ENCODE data around the gene PADI2. TPM values are rescaled to one million over a fixed set of nuclear protein-coding genes. Genes with fewer than 3 reads are reported as not detected.

The PADI2 gene
- total RNA-seq, 1 experiment from 2014 or later, result 1.3 TPM

- Mint-ChIP-seq H3K9me3 (ENCODE audit: low read depth, unreplicated experiment) (no peaks in the 10 kb centered on the region), H3K27me3 (ENCODE audit: unreplicated experiment) (peaks cover 24% of the 10 kb centered on the region), H3K4me3 (ENCODE audit: low read depth, unreplicated experiment) (no peak overlapping the region), H3K27ac (ENCODE audit: unreplicated experiment) (no peak overlapping the region), H3K4me1 (ENCODE audit: low read depth, unreplicated experiment) (no peaks in the 10 kb centered on the region), H3K36me3 (ENCODE audit: insufficient read depth, unreplicated experiment) (no peaks in the 10 kb centered on the region)
- DNase-seq, result no peak
- intact Hi-C loops (cut with micrococcal nuclease; ENCODE audit: unreplicated experiment), result no loop called here
- no peak for TF ChIP-seq CTCF (IDR thresholded peaks at IDR 0.05; ENCODE audit: unreplicated experiment)
- CTCF ChIA-PET, result no interaction called here
- no TSS peak for BruUV-seq (replicated peaks)
These were observed 6.6 kb downstream of the PADI2 start for GRCh38 chr1:17112496-17113236.

GRCh38 chr1:17112076-17112475 is 7.2 kb downstream of the PADI2 start:
- intact Hi-C loops (cut with micrococcal nuclease; ENCODE audit: unreplicated experiment), result no loop called here
- H3K36me3 Mint-ChIP-seq (ENCODE audit: insufficient read depth, unreplicated experiment), result no peaks in the 10 kb centered on the region
- H3K9me3 Mint-ChIP-seq (ENCODE audit: low read depth, unreplicated experiment), result no peaks in the 10 kb centered on the region
- H3K4me1 Mint-ChIP-seq (ENCODE audit: low read depth, unreplicated experiment), result no peaks in the 10 kb centered on the region
- TF ChIP-seq CTCF (IDR thresholded peaks at IDR 0.05; ENCODE audit: unreplicated experiment), result no peak
- CTCF ChIA-PET, result no interaction called here
- DNase-seq, result no peak
- H3K27me3 Mint-ChIP-seq (ENCODE audit: unreplicated experiment), result peaks cover 22% of the 10 kb centered on the region
- H3K4me3 Mint-ChIP-seq (ENCODE audit: low read depth, unreplicated experiment), result no peak overlapping the region
- no TSS peak for BruUV-seq (replicated peaks)
- H3K27ac Mint-ChIP-seq (ENCODE audit: unreplicated experiment), result no peak overlapping the region

GRCh38 chr1:17110555-17110926 is 8.7 kb downstream of the PADI2 start:
- Mint-ChIP-seq H3K27ac (ENCODE audit: unreplicated experiment) (no peak overlapping the region), H3K4me1 (ENCODE audit: low read depth, unreplicated experiment) (no peaks in the 10 kb centered on the region), H3K27me3 (ENCODE audit: unreplicated experiment) (peaks cover 24% of the 10 kb centered on the region), H3K36me3 (ENCODE audit: insufficient read depth, unreplicated experiment) (no peaks in the 10 kb centered on the region), H3K9me3 (ENCODE audit: low read depth, unreplicated experiment) (no peaks in the 10 kb centered on the region), H3K4me3 (ENCODE audit: low read depth, unreplicated experiment) (no peak overlapping the region)
- CTCF ChIA-PET, result no interaction called here
- intact Hi-C loops (cut with micrococcal nuclease; ENCODE audit: unreplicated experiment), result no loop called here
- no peak for TF ChIP-seq CTCF (IDR thresholded peaks at IDR 0.05; ENCODE audit: unreplicated experiment)
- BruUV-seq (replicated peaks), result no TSS peak
- no peak for DNase-seq

- no peaks in the 10 kb centered on the region for H3K36me3 Mint-ChIP-seq (ENCODE audit: insufficient read depth, unreplicated experiment)
- no peak overlapping the region for H3K4me3 Mint-ChIP-seq (ENCODE audit: low read depth, unreplicated experiment)
- intact Hi-C loops (cut with micrococcal nuclease; ENCODE audit: unreplicated experiment), result no loop called here
These were observed 9.2 kb downstream of the PADI2 start for GRCh38 chr1:17109892-17110554.

More at GRCh38 chr1:17109892-17110554, 9.2 kb downstream of the PADI2 start:
- CTCF ChIA-PET, result no interaction called here
- no peak for TF ChIP-seq CTCF (IDR thresholded peaks at IDR 0.05; ENCODE audit: unreplicated experiment)
- DNase-seq, result no peak
- Mint-ChIP-seq H3K9me3 (ENCODE audit: low read depth, unreplicated experiment) (no peaks in the 10 kb centered on the region), H3K27me3 (ENCODE audit: unreplicated experiment) (peaks cover 19% of the 10 kb centered on the region), H3K4me1 (ENCODE audit: low read depth, unreplicated experiment) (no peaks in the 10 kb centered on the region), H3K27ac (ENCODE audit: unreplicated experiment) (no peak overlapping the region)
- BruUV-seq (replicated peaks), result no TSS peak

Measured in Calu3 (cell line).